HL-60 (cell line): Measurements from ENCODE around the gene PTPRN.

Experiments used
- GABPA ChIP-seq: IDR thresholded peaks from 2 replicates; pipeline ENCODE4 v1.6.1; 2012; ENCODE audit warnings: low read depth
- POLR2AphosphoS5 ChIP-seq: IDR thresholded peaks from 2 replicates; pipeline ENCODE4 v1.6.1; 2012; ENCODE audit warnings: low read depth
- SPI1 ChIP-seq: IDR thresholded peaks from 2 replicates; pipeline ENCODE4 v1.6.1; 2012; ENCODE audit warnings: low read depth, mild to moderate bottlenecking, borderline replicate concordance
- TF ChIP-seq, protein P1 (sequence below): IDR thresholded peaks from one replicate; pipeline ENCODE4 v1.5.1; 2011; ENCODE audit warnings: low read length, control low read depth, inconsistent platforms; ENCODE audit not compliant: insufficient read depth
- TF ChIP-seq, protein P2 (sequence below): IDR thresholded peaks from 2 replicates; pipeline ENCODE4 v1.6.1; 2012; ENCODE audit warnings: low read depth; ENCODE audit not compliant: insufficient replicate concordance

DNA sequence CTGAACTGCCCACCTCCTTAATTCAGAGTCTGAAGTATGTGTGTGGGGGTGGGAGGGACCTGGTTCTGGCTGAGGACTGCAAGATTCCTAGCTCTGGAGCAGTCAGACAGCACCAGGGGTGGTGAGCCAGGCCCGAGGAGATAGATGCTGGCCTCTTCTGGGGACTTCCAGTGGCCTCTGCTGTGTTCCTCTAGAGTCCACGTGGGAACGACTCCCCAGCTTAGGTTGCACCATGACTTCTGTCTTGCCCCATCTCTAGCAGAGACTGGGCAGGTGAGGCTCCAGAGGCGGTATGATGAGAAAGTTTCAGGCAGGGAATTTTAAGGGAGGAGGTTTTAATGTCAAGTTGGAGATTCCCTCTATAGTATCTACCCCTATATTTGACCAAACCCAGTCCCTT is 45.4 kb upstream of the PTPRN start:
- TF ChIP-seq SPI1 (no peak), GABPA (no peak), POLR2AphosphoS5 (no peak)
- TF ChIP-seq, protein P1, sequence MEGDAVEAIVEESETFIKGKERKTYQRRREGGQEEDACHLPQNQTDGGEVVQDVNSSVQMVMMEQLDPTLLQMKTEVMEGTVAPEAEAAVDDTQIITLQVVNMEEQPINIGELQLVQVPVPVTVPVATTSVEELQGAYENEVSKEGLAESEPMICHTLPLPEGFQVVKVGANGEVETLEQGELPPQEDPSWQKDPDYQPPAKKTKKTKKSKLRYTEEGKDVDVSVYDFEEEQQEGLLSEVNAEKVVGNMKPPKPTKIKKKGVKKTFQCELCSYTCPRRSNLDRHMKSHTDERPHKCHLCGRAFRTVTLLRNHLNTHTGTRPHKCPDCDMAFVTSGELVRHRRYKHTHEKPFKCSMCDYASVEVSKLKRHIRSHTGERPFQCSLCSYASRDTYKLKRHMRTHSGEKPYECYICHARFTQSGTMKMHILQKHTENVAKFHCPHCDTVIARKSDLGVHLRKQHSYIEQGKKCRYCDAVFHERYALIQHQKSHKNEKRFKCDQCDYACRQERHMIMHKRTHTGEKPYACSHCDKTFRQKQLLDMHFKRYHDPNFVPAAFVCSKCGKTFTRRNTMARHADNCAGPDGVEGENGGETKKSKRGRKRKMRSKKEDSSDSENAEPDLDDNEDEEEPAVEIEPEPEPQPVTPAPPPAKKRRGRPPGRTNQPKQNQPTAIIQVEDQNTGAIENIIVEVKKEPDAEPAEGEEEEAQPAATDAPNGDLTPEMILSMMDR, result no peak
- TF ChIP-seq, protein P2, sequence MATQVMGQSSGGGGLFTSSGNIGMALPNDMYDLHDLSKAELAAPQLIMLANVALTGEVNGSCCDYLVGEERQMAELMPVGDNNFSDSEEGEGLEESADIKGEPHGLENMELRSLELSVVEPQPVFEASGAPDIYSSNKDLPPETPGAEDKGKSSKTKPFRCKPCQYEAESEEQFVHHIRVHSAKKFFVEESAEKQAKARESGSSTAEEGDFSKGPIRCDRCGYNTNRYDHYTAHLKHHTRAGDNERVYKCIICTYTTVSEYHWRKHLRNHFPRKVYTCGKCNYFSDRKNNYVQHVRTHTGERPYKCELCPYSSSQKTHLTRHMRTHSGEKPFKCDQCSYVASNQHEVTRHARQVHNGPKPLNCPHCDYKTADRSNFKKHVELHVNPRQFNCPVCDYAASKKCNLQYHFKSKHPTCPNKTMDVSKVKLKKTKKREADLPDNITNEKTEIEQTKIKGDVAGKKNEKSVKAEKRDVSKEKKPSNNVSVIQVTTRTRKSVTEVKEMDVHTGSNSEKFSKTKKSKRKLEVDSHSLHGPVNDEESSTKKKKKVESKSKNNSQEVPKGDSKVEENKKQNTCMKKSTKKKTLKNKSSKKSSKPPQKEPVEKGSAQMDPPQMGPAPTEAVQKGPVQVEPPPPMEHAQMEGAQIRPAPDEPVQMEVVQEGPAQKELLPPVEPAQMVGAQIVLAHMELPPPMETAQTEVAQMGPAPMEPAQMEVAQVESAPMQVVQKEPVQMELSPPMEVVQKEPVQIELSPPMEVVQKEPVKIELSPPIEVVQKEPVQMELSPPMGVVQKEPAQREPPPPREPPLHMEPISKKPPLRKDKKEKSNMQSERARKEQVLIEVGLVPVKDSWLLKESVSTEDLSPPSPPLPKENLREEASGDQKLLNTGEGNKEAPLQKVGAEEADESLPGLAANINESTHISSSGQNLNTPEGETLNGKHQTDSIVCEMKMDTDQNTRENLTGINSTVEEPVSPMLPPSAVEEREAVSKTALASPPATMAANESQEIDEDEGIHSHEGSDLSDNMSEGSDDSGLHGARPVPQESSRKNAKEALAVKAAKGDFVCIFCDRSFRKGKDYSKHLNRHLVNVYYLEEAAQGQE, result no peak
